ENCODE data around the gene GIPC2. TPM values are rescaled to one million over a fixed set of nuclear protein-coding genes. Genes with fewer than 3 reads are reported as not detected.

Gene GIPC2
- total and polyA plus RNA-seq, 9 of the 15 experiments (the other 6 are each of a cell fraction or from before 2014, with no cell fraction given): 0.01 to 0.05 (median 0.04) TPM; not detected in 3

DNA sequence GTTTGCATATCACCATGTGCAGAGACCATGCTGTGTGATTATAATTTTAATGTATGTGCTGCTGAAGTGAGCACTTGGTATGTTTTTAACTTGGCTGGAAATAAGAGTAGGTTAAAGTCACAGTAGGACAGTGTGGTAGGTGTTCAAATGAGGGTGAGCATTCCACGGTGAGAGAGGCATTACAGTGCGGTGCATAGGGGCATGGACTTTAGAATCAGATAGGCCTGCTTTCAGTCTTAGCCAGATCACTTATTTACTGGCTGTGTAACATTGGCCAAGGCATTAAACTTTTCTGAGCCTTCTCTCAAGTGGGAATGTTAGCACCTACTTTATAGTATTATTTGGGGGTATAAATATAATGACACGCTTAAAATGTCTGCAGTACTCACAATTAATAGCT is 43.2 kb downstream of the GIPC2 start:
- ATAC-seq (peak; percentile 14; the same call in 1 of the 3 replicates), DNase-seq (ENCODE audit: extremely low read depth in 1 of 4, low spot score in 3 of 4) (no peak), FAIRE-seq (no peak)
- Histone ChIP-seq H3K9me3 (replicated peaks; ENCODE audit: control insufficient read depth, insufficient read depth, low read depth, low read length) (no peaks in the 10 kb centered on the region; the same call in 1 of the 2 replicates), H3K27ac (ENCODE audit: extremely low read depth, low read depth, low read length) (no peak overlapping the region), H3K4me1 (replicated peaks in 1 of 2; ENCODE audit: control insufficient read depth in 2 of 2, insufficient read depth in 2 of 2, low read length in 2 of 2) (peaks cover 6 to 9% of the 10 kb centered on the region in 2 experiments), H3K9me1 (ENCODE audit: control insufficient read depth, insufficient read depth, low read length) (no peaks in the 10 kb centered on the region), H4K20me1 (replicated peaks; ENCODE audit: control insufficient read depth, insufficient read depth, low read length) (no peaks in the 10 kb centered on the region), H2AFZ (ENCODE audit: low read depth, low read length) (peak overlapping the region; percentile 43; the same call in 1 of the 2 replicates), H3K79me2 (ENCODE audit: control insufficient read depth, insufficient read depth, low read length) (no peaks in the 10 kb centered on the region), H3K27me3 (ENCODE audit: control insufficient read depth in 2 of 2, insufficient read depth in 2 of 2, low read length in 2 of 2) (no peaks in the 10 kb centered on the region), H3K36me3 (ENCODE audit: control insufficient read depth, insufficient read depth, low read length) (no peaks in the 10 kb centered on the region), H3K9ac (ENCODE audit: insufficient read depth in 1 of 2, low read depth in 2 of 2, low read length in 2 of 2) (no peak overlapping the region), H3K4me3 (no peak overlapping the region), H3K4me2 (ENCODE audit: insufficient read depth, low read length) (no peak overlapping the region)
- TF ChIP-seq SREBF1 (IDR thresholded peaks at IDR 0.05; ENCODE audit: borderline replicate concordance, low read depth, low read length) (no peak), NUFIP1 (IDR thresholded peaks at IDR 0.05; ENCODE audit: partially characterized antibody) (no peak), ZNF316 (IDR thresholded peaks at IDR 0.05) (peak; percentile 17; the same call in 1 of the 2 replicates), ZNF79 (CRISPR knock-in tag; IDR thresholded peaks at IDR 0.05; ENCODE audit: low read depth) (no peak), ZNF551 (CRISPR knock-in tag; IDR thresholded peaks at IDR 0.05) (no peak), TCF7 (IDR thresholded peaks at IDR 0.05; ENCODE audit: borderline replicate concordance) (no peak)
- TF ChIP-seq, protein P1, sequence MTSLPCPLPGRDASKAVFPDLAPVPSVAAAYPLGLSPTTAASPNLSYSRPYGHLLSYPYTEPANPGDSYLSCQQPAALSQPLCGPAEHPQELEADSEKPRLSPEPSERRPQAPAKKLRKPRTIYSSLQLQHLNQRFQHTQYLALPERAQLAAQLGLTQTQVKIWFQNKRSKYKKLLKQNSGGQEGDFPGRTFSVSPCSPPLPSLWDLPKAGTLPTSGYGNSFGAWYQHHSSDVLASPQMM (CRISPR knock-in tag; IDR thresholded peaks at IDR 0.05): no peak
- TF ChIP-seq, protein P2, sequence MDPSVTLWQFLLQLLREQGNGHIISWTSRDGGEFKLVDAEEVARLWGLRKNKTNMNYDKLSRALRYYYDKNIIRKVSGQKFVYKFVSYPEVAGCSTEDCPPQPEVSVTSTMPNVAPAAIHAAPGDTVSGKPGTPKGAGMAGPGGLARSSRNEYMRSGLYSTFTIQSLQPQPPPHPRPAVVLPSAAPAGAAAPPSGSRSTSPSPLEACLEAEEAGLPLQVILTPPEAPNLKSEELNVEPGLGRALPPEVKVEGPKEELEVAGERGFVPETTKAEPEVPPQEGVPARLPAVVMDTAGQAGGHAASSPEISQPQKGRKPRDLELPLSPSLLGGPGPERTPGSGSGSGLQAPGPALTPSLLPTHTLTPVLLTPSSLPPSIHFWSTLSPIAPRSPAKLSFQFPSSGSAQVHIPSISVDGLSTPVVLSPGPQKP (CRISPR knock-in tag; IDR thresholded peaks at IDR 0.05): no peak
- BruUV-seq (replicated peaks): no TSS peak
- CTCF ChIA-PET (ENCODE audit: low intra/inter-chr PET ratio): no interaction called here
- POLR2A ChIA-PET: interaction anchor here (1.4 to 2.0 kb wide), 2 partner anchors 13 to 15 kb away, joined by 3 to 7 read pairs; no protein-coding TSS in a partner anchor
- intact Hi-C loops (cut with micrococcal nuclease): no loop called here
- WGBS (ENCODE audit: insufficient coverage, low coverage, missing lambda C conversion rate): 20% methylated on average over 3 of the region's 3 CpGs
- in situ Hi-C loops (cut with MboI): no loop called here

All from K562 (cell line).